Thyroid gland (tissue), 4 donors: ENCODE results near the gene ITPRID2. TPM values are rescaled to one million over a fixed set of nuclear protein-coding genes. Genes with fewer than 3 reads are reported as not detected.

Experiments
- DNase-seq, 2 donors: peaks; one replicate each; pipeline ENCODE4 v3.0.0-alpha.2; 2019
- H3K27ac ChIP-seq, 3 donors: fragments of 200-600 bp; sonication (generic); 1 replicate in 2 of 3; 2 replicates in 1 of 3; pipeline ENCODE4 v1.5.1; 2016 to 2019; ENCODE audit warnings: mild to moderate bottlenecking in 1 of 3, moderate library complexity in 1 of 3
- H3K27me3 ChIP-seq: fragments of 200-600 bp; sonication (generic); one replicate; pipeline ENCODE4 v1.5.1; 2019
- H3K36me3 ChIP-seq, 2 donors: fragments of 200-600 bp; sonication (generic); one replicate each; pipeline ENCODE4 v1.5.1; 2016 to 2019
- H3K4me1 ChIP-seq, 2 donors: fragments of 200-600 bp; sonication (generic); one replicate each; pipeline ENCODE4 v1.5.1; 2017 to 2019
- H3K4me3 ChIP-seq, 3 donors: fragments of 200-600 bp; sonication (generic); replicated peaks in 1 of 3; 1 replicate in 2 of 3; 2 replicates in 1 of 3; pipeline ENCODE4 v1.5.1; 2016; ENCODE audit warnings: mild to moderate bottlenecking in 1 of 3
- H3K9me3 ChIP-seq: fragments of 200-600 bp; sonication (generic); one replicate; pipeline ENCODE4 v1.5.1; 2017
- POLR2A ChIP-seq, 2 donors: fragments of 450-650 bp; IDR thresholded peaks; one replicate each; pipeline ENCODE4 v1.6.1; 2017; ENCODE audit warnings: antibody characterized with exemption in 2 of 2, mild to moderate bottlenecking in 2 of 2, moderate library complexity in 1 of 2
- WGBS, 2 donors: methylation state at CpG; one replicate each; pipeline ENCODE4 v1.1.5; 2017; 5-methylcytosine and 5-hydroxymethylcytosine counted together
- intact Hi-C: fragments of 100-400 bp; cut with DNase I; formaldehyde crosslinking; loops from one replicate; pipeline ENCODE4 v1.15.1; 2023
- total RNA-seq, 4 donors: library from RNA; depleted of rRNA; stranded (reverse); fragments of >200 nt; gene quantifications; one replicate each; pipeline ENCODE4 v1.2.3, GENCODE V29; 2016
- TF ChIP-seq, protein P1 (sequence below), 6 experiments: fragments of 200-600 bp in 3 of 6; fragments of 450-650 bp in 3 of 6; sonication (generic) in 3 of 6; IDR thresholded peaks; one replicate each; pipeline ENCODE4 v1.5.1; 2016 to 2019; ENCODE audit warnings: antibody characterized with exemption in 6 of 6, mild to moderate bottlenecking in 2 of 6, inconsistent platforms in 1 of 6, moderate library complexity in 1 of 6

ITPRID2 gene
- total RNA-seq, 4 donors from 2014 or later = 103 to 199 (median 143) TPM

DNA sequence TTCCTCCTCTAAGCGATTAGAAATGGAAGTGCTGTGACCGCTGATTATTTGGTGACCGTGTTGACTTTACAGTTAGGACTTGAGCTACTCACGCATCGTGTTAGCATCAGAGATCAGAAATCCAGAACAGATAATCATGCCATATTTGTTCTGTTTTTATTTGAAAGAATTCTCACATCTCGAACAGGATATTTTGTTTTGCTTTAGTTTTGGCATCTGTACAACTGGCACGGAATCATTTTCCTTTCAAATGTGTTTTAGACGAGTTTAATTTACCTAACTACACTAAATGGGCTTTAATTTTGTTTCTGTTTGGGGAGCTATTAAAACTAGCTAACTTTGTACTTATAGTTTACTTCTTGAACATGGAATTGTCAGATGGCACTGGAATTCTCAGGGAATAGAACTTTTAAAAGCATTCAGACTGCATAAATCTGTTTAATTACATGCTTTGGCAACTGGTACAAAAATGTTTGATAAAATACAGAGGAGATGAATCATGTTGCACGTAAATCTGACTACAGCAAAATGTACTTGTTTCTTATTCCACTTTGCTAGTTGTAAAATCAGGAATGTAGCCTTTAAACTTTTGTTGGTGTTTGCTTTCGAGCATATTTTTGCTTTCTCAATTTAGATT is 1.4 kb downstream of the ITPRID2 start:
- H3K4me3 ChIP-seq = peak overlapping the region; percentile 8 to 90 (median 58)
- H3K27me3 ChIP-seq = no peaks in the 10 kb centered on the region
- peaks cover 21 to 28% of the 10 kb centered on the region in 2 donors for H3K4me1 ChIP-seq
- H3K27ac ChIP-seq = peak overlapping the region; percentile 96 to 97 (median 97)
- no peaks in the 10 kb centered on the region for H3K36me3 ChIP-seq
- intact Hi-C loops = no loop called here
- no peak for DNase-seq
- no peaks in the 10 kb centered on the region for H3K9me3 ChIP-seq
- TF ChIP-seq, protein P1, sequence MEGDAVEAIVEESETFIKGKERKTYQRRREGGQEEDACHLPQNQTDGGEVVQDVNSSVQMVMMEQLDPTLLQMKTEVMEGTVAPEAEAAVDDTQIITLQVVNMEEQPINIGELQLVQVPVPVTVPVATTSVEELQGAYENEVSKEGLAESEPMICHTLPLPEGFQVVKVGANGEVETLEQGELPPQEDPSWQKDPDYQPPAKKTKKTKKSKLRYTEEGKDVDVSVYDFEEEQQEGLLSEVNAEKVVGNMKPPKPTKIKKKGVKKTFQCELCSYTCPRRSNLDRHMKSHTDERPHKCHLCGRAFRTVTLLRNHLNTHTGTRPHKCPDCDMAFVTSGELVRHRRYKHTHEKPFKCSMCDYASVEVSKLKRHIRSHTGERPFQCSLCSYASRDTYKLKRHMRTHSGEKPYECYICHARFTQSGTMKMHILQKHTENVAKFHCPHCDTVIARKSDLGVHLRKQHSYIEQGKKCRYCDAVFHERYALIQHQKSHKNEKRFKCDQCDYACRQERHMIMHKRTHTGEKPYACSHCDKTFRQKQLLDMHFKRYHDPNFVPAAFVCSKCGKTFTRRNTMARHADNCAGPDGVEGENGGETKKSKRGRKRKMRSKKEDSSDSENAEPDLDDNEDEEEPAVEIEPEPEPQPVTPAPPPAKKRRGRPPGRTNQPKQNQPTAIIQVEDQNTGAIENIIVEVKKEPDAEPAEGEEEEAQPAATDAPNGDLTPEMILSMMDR (IDR thresholded peaks at IDR 0.05) = no peak
- TF ChIP-seq POLR2A (IDR thresholded peaks at IDR 0.05) = no peak
- 6 to 7% methylated on average over 10 of the region's 10 CpGs for WGBS, 2 donors

DNA sequence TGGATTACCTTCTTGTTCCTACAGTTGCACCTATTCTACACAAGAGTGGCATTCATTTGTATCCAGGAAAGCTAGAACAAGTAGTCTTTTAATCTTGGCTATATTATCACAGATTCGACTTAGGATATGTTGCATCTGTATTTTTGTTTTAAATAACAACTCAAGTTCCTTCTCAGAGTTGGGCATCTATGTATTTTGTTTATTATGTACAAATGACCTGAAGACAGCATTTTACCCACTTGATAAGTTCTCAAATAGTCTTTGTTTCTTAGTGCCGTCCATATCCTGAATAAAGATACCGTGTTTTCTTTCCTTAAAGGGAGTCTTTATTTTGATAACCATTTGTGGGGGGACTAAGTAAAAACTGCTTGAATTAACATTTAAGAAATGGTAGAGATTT is 2.9 kb downstream of the ITPRID2 start:
- no peak for DNase-seq
- no peak for TF ChIP-seq POLR2A (IDR thresholded peaks at IDR 0.05)
- TF ChIP-seq, protein P1 (IDR thresholded peaks at IDR 0.05) = no peak
- no peaks in the 10 kb centered on the region for H3K9me3 ChIP-seq
- intact Hi-C loops = no loop called here
- no peak overlapping the region for H3K4me3 ChIP-seq
- peak overlapping the region in 2 of 3 donors; percentile 18 to 97 for H3K27ac ChIP-seq
- H3K4me1 ChIP-seq = peaks cover 21 to 28% of the 10 kb centered on the region in 2 donors
- H3K36me3 ChIP-seq = peaks cover 5% of the 10 kb centered on the region in 2 donors
- WGBS, 2 donors = 35 to 49% methylated on average over 3 of the region's 3 CpGs
- no peaks in the 10 kb centered on the region for H3K27me3 ChIP-seq

DNA sequence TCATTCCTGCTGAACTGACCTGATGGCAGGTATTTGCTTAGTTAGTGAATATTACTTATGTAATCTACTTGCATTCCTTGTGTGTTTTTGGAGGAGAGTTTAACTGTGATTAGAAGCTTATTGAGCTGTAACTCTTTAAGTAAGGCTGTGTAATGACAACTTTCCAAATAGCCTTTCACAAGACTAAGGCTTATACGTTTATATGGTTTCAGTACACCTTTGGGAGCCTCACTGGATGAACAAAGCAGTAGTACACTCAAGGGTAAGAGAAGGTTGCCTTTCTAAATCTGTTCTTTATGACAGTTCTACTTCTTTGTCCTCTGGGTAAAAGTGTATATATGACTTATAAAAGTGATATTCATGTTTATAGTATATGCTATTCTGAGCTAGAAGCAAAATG is 4.3 kb downstream of the ITPRID2 start:
- peak overlapping the region in 1 of 3 donors; percentile 19 for H3K27ac ChIP-seq
- WGBS, 2 donors = 16 to 19% methylated on average over 1 of the region's 1 CpG
- H3K36me3 ChIP-seq = peaks cover 16 to 17% of the 10 kb centered on the region in 2 donors
- no peaks in the 10 kb centered on the region for H3K9me3 ChIP-seq
- H3K27me3 ChIP-seq = no peaks in the 10 kb centered on the region
- peaks cover 21 to 38% of the 10 kb centered on the region in 2 donors for H3K4me1 ChIP-seq
- TF ChIP-seq POLR2A (IDR thresholded peaks at IDR 0.05) = no peak
- no peak for DNase-seq
- no peak overlapping the region for H3K4me3 ChIP-seq
- intact Hi-C loops = no loop called here

DNA sequence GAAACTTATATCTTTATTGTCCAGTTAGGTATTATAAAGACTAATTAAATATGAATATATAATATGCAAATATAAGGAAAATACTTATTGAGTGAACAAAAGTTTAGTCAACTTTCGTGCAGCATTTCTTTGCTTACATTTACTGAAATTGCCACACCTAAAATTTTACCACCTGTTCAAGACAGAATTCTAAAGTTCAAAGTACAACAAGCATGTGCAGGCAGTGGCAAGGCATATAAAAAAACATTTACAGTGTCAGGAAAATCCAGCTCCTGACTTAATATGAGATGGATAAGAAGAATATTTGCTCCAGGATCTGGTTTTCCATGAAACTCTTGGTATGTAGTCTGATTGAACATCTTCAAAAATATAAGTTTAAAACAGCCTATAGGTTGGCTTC is 4.8 kb downstream of the ITPRID2 start:
- intact Hi-C loops = no loop called here
- peaks cover 21% of the 10 kb centered on the region in 2 donors for H3K36me3 ChIP-seq
- DNase-seq = no peak
- H3K27me3 ChIP-seq = no peaks in the 10 kb centered on the region
- no peak overlapping the region for H3K4me3 ChIP-seq
- WGBS, 2 donors = 78 to 79% methylated on average over 1 of the region's 1 CpG
- peaks cover 21 to 38% of the 10 kb centered on the region in 2 donors for H3K4me1 ChIP-seq
- TF ChIP-seq, protein P1 (IDR thresholded peaks at IDR 0.05) = no peak
- no peak for TF ChIP-seq POLR2A (IDR thresholded peaks at IDR 0.05)
- no peaks in the 10 kb centered on the region for H3K9me3 ChIP-seq
- H3K27ac ChIP-seq = peak overlapping the region in 1 of 3 donors; percentile 19

DNA sequence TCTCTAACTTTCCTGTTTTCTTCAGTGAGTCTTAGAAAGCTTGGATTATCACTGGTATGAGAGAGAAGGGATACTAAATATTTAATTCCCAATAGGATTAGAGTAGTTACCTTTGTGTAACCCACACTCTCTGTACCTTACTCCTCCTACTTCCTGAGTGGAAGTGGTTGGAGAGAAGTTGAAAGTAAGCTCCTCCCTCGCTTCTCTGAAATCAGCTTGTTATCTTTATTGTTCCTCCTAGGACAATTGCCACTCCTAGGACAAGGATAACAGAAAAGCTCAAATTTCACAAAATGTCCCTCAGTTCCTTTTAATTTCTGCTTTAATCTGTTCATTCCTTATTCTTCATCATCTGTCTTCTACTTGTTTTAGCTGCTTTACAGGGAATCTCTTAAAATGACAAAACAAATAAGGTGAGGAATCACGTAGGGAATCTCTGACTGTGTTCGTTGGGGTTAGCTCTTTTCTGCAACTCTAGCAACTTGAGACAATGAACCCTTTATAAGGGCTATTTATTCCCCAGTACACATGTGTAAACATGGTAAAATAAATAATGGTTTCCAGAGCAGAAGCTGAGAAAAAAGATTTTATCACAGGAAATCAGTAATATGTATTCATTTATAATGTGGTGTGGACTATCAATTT is 8.6 kb downstream of the ITPRID2 start:
- Histone ChIP-seq H3K9me3 (no peaks in the 10 kb centered on the region), H3K4me1 (peaks cover 13 to 29% of the 10 kb centered on the region in 2 donors), H3K4me3 (no peak overlapping the region), H3K27me3 (no peaks in the 10 kb centered on the region), H3K27ac (peak overlapping the region in 1 of 3 donors; percentile 4), H3K36me3 (peaks cover 41 to 46% of the 10 kb centered on the region in 2 donors)
- DNase-seq = no peak
- TF ChIP-seq, protein P1 (IDR thresholded peaks at IDR 0.05) = no peak
- no peak for TF ChIP-seq POLR2A (IDR thresholded peaks at IDR 0.05)
- 70 to 73% methylated on average over 3 of the region's 3 CpGs for WGBS, 2 donors
- intact Hi-C loops = no loop called here
